T follicular helper cell (primary cell): ENCODE measurements around the gene MYH4.

ENCODE experiments used
- DNase-seq: peaks from one replicate; pipeline ENCODE4 v3.0.0-alpha.2; 2020; ENCODE audit warnings: low read depth
- total RNA-seq, 2 experiments: gene quantifications; one replicate each; lab custom pipeline; 2026; lab: John Stamatoyannopoulos, UW

Gene MYH4
- 0 reads per million in 2 experiments for total RNA-seq

- DNase-seq: no peak
Measured at GRCh38 chr17:10469459-10469858, at the start of gene MYH4. Gene MYH4, minus strand, starts transcription at chr17:10469559. Its CDS starts 2,814 bp downstream, at chr17:10466745.

GRCh38 chr17:10518271-10519037, 49.1 kb upstream of the MYH4 start, which contains the start of gene MYH1:
Gene MYH1, minus strand, starts transcription at chr17:10518542. Its CDS starts 1,900 bp downstream, at chr17:10516642.
- no peak for DNase-seq

- DNase-seq: no peak
Measured at GRCh38 chr17:10516638-10517037, 47.3 kb upstream of the MYH4 start.

DNA sequence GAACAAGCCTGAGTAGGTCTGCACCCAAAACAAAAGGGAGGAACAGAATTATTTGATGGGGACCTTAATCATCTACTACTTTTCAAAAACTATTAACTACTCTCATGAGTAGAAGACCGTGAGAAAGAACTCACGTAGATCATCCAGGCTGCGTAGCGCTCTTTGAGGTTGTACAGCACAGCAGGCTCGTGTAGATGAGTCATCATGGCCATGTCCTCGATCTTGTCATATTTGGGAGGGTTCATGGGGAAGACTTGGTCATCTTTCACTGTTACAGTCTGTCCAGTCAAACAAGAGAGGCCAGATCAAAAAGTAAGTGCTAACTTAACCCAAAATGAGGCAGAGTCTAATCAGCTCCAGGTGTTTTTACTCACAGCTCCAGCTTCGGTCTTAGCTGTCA, 46.7 kb upstream of the MYH4 start:
- DNase-seq: no peak

- DNase-seq: no peak
Measured at GRCh38 chr17:10513299-10514067, 44.1 kb upstream of the MYH4 start.

DNA sequence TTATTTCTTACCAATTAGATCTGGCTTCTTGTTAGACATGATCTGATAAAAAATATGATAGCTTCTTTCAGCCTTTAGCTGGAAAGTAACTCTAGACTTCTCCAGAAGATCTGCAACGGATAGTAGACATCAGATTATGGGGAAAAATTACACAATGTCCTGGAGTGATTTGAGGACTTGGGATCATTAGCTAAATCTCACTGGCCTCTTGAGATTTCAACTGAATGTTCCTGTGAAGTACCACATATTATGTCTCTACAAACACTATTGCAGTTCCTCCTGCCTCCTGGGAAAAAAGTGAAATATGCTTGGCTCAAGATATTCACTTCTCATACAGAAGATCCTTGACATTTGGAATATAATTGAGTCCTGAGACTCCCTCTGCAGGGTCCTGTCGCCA, 43.5 kb upstream of the MYH4 start:
- no peak for DNase-seq

GRCh38 chr17:10499950-10500349, 30.6 kb upstream of the MYH4 start:
- DNase-seq: no peak

DNA sequence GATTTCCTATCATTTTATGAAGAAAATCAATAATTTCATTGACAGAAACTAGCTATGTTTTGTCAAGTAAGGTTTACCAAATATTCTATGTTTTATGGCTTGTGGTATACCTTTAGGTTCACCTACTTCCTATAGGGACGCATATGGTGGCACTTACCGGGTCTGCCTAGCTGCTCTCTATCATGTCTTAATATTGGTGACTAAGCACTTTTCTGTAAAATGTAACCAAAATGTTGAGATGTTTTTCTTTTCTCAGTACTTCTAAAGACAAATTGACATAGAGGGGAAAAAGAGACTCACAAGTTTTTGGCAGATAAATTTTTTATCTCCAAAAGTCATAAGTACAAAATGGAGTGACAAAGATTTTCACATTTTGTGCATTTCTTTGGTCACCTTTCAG, 22.6 kb upstream of the MYH4 start:
- no peak for DNase-seq

- DNase-seq: no peak
Measured at GRCh38 chr17:10482252-10482651, 12.9 kb upstream of the MYH4 start.

DNA sequence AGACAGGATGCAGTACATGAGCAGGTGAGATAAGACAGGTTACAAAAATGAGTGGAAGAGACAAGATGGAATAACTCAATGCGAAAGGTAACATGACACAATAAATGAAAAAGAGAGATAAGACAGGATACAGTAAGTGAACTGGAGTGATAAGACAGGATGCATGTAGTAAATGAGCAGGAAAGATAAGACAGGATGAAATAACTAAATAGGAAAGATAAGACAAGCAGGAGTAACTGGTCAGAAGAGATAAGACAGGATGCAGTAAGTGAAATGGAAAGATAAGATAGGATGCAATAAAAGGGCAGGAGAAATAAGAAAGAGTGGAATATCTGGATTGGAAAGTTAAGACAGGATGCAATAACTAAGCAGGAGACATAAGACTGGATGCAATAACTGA, 8.3 kb upstream of the MYH4 start:
- DNase-seq: no peak

DNA sequence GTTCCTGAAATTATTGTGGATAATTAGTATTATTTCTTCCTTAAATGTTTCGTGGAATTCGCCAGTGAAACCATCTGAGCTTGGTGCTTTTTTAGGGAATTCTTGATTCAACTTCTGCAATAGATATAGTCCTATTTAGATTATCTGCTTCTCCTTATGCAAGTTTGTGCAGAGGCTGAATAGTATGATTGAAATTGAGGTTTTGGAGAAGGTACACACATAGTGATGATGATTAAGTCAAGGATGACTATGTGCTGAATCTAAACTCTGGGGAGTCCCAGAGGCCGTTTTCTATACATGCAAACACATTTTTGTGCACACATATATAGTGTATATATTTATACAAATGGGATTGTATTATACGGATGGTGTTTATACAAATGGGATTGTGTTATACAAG, 5.2 kb upstream of the MYH4 start:
- DNase-seq: no peak

- DNase-seq: no peak
Measured at GRCh38 chr17:10471858-10472257, 2.5 kb upstream of the MYH4 start.

GRCh38 chr17:10463402-10463801, 6.0 kb downstream of the MYH4 start:
- DNase-seq: no peak

- no peak for DNase-seq
Measured at GRCh38 chr17:10460062-10460461, 9.3 kb downstream of the MYH4 start.

DNA sequence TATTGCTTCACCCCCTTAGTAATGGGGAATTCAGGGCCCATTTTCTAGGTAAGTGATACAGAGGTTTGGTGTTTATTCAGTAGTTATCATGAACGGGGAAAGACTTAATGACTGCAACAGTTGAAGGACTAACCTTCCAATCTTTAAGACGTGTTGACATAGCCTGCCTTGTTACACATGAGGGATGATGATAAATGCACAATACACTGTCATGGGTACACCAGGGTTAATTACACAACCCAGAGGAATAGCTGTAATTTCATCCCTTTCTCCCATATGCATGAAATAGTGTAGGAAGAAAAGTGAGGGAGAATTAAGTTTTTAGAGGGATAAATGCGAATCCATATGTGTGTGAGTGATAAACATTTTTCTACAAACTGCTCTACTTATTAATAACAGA, 10.7 kb downstream of the MYH4 start:
- no peak for DNase-seq

DNA sequence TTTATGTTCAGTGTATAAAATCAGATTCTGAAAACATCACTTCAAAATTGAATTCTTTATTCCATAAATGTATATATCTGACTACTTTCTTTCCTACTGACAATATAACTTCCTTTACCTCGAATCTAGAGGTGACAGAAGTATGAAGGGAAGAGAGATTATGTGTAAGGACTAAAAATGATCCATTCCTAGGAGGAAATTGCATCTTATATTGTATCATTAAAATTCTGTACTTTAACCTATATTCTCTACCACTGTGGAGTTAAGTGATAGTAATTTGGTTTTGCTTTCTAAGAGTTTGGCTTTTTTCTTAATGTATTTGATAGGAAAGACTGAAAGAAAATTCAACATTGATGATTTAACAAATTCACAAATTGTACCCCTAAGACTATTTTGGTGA, 11.4 kb downstream of the MYH4 start:
- DNase-seq: no peak

DNA sequence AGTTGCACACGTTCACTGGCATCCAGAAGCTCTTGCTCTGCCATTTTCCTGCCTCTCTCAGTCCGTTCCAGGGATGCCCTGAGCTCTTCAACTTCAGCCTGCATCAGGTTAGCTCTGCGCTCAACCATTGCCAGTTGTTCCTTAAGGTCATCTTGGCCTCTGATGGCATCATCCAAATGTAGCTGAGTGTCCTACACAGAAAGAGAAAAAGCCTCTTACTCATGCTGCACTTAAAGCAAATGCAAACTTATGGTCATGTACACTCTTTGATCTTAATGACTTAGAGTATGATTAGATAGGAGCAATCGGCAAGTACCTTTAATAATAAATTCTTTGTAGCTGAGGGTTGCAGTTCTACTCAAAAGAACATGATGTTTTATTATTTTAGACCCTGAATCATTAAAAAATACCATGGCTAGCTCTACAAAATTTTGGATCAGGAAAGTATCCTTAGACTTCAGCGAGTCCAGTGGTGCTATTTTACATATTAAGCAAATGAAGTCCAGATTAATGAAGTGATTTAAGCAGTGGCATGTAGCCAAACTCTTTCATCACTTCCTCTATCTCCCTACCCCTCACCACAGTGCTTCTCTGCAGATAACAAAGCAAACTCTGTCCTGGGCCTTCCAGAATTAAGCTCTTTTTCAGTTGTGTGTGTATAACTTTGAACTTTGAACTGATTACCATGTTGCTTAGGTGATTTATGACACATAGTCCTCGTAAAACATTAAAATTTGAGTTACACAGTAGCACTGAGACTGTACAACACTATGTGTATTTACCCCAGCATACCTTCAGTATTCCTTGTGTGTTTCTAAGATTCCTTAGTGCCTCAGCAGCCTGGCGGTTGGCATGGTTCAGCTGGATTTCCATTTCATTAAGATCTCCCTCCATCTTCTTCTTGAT, 22.1 kb downstream of the MYH4 start:
- DNase-seq: no peak

- no peak for DNase-seq
Measured at GRCh38 chr17:10439816-10440215, 29.5 kb downstream of the MYH4 start.

- no peak for DNase-seq
Measured at GRCh38 chr17:10435096-10435495, 34.3 kb downstream of the MYH4 start.

- DNase-seq: no peak
Measured at GRCh38 chr17:10429421-10430045, 39.8 kb downstream of the MYH4 start.

DNA sequence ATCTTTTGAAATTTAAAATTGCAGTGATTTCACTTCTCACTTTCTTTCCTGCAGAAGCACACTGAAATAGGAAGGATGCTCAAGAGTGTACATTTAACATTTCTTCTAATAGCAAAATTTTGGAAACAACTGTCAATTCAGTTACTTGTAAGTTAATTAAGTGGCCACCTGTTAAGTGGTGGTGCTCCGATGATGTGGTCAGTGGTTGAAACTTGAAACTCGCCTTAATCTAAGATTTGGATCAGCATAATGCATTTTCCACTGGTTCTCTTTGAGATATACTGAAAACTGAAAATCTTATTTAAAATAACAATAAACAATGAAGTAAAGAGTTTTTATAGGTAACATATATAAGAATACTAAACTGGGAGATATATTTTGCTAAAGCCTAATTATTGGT, 40.6 kb downstream of the MYH4 start:
- DNase-seq: no peak
